ENCODE measurements around the gene SPA17. TPM values are rescaled to one million over a fixed set of nuclear protein-coding genes. Genes with fewer than 3 reads are reported as not detected.

Gene SPA17
- total RNA-seq, 1 experiment from 2014 or later, result 3.8 TPM

- Mint-ChIP-seq H3K9me3 (peaks cover 42% of the 10 kb centered on the region), H3K27ac (no peak overlapping the region), H3K4me1 (no peaks in the 10 kb centered on the region), H3K4me3 (no peak overlapping the region), H3K27me3 (ENCODE audit: low read depth) (peaks cover 13% of the 10 kb centered on the region), H3K36me3 (peaks cover 16% of the 10 kb centered on the region)
- ChIA-PET CTCF (no interaction called here), POLR2A (no interaction called here)
- ATAC-seq, result no peak
- TF ChIP-seq ATF1 (CRISPR knock-in tag; IDR thresholded peaks at IDR 0.05) (no peak), ESRRA (CRISPR knock-in tag; IDR thresholded peaks at IDR 0.05; ENCODE audit: borderline replicate concordance) (no peak), ZNF317 (CRISPR knock-in tag; IDR thresholded peaks at IDR 0.05; ENCODE audit: borderline replicate concordance, low read depth) (no peak), NR1H2 (CRISPR knock-in tag; IDR thresholded peaks at IDR 0.05) (no peak), EMX1 (CRISPR knock-in tag; IDR thresholded peaks at IDR 0.05) (no peak), HMGA2 (CRISPR knock-in tag; IDR thresholded peaks at IDR 0.05) (peak; percentile 98)
- no peak for DNase-seq (ENCODE audit: low spot score)
These were observed 7.7 kb downstream of the SPA17 start for GRCh38 chr11:124681421-124681820.

GRCh38 chr11:124682443-124682842 is 8.7 kb downstream of the SPA17 start:
- POLR2A ChIA-PET, result no interaction called here
- CTCF ChIA-PET, result no interaction called here

GRCh38 chr11:124693142-124693541 is 19.4 kb downstream of the SPA17 start:
- H3K27me3 Mint-ChIP-seq (ENCODE audit: low read depth), result peaks cover 19% of the 10 kb centered on the region
- no peaks in the 10 kb centered on the region for H3K36me3 Mint-ChIP-seq
- ChIA-PET POLR2A (no interaction called here), CTCF (no interaction called here)
- H3K27ac Mint-ChIP-seq, result no peak overlapping the region
- TF ChIP-seq ZNF281 (CRISPR knock-in tag; IDR thresholded peaks at IDR 0.05) (no peak), PRRX2 (CRISPR knock-in tag; IDR thresholded peaks at IDR 0.05) (no peak), MYBL2 (CRISPR knock-in tag; IDR thresholded peaks at IDR 0.05) (no peak), CBFB (CRISPR knock-in tag; IDR thresholded peaks at IDR 0.05; ENCODE audit: low read depth) (no peak)
- TF ChIP-seq, protein P1, sequence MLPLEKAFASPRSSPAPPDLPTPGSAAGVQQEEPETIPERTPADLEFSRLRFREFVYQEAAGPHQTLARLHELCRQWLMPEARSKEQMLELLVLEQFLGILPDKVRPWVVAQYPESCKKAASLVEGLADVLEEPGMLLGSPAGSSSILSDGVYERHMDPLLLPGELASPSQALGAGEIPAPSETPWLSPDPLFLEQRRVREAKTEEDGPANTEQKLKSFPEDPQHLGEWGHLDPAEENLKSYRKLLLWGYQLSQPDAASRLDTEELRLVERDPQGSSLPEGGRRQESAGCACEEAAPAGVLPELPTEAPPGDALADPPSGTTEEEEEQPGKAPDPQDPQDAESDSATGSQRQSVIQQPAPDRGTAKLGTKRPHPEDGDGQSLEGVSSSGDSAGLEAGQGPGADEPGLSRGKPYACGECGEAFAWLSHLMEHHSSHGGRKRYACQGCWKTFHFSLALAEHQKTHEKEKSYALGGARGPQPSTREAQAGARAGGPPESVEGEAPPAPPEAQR (CRISPR knock-in tag; IDR thresholded peaks at IDR 0.05), result no peak
- no peak overlapping the region for H3K4me3 Mint-ChIP-seq
- no peak for DNase-seq (ENCODE audit: low spot score)
- H3K9me3 Mint-ChIP-seq, result no peaks in the 10 kb centered on the region
- H3K4me1 Mint-ChIP-seq, result no peaks in the 10 kb centered on the region
- ATAC-seq, result no peak

More at GRCh38 chr11:124682443-124682842, 8.7 kb downstream of the SPA17 start:
- DNase-seq (ENCODE audit: low spot score), result no peak
- H3K4me1 Mint-ChIP-seq, result no peaks in the 10 kb centered on the region
- H3K27ac Mint-ChIP-seq, result no peak overlapping the region
- no peak for TF ChIP-seq ZNF512 (CRISPR knock-in tag; IDR thresholded peaks at IDR 0.05; ENCODE audit: borderline replicate concordance)
- no peak for TF ChIP-seq NR1H2 (CRISPR knock-in tag; IDR thresholded peaks at IDR 0.05)
- TF ChIP-seq, protein P2, sequence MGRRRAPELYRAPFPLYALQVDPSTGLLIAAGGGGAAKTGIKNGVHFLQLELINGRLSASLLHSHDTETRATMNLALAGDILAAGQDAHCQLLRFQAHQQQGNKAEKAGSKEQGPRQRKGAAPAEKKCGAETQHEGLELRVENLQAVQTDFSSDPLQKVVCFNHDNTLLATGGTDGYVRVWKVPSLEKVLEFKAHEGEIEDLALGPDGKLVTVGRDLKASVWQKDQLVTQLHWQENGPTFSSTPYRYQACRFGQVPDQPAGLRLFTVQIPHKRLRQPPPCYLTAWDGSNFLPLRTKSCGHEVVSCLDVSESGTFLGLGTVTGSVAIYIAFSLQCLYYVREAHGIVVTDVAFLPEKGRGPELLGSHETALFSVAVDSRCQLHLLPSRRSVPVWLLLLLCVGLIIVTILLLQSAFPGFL (CRISPR knock-in tag; IDR thresholded peaks at IDR 0.05; ENCODE audit: borderline replicate concordance), result no peak
- TF ChIP-seq FOXJ3 (CRISPR knock-in tag; IDR thresholded peaks at IDR 0.05; ENCODE audit: borderline replicate concordance), result no peak
- no peak for TF ChIP-seq FOXP1 (CRISPR knock-in tag; IDR thresholded peaks at IDR 0.05; ENCODE audit: borderline replicate concordance)
- TF ChIP-seq ESRRA (CRISPR knock-in tag; IDR thresholded peaks at IDR 0.05; ENCODE audit: borderline replicate concordance), result no peak
- no peak for TF ChIP-seq SMAD4 (CRISPR knock-in tag; IDR thresholded peaks at IDR 0.05)
- no peak for TF ChIP-seq CTCF (IDR thresholded peaks at IDR 0.05)
- TF ChIP-seq CREB1 (CRISPR knock-in tag; IDR thresholded peaks at IDR 0.05), result no peak
- TF ChIP-seq, protein P3, sequence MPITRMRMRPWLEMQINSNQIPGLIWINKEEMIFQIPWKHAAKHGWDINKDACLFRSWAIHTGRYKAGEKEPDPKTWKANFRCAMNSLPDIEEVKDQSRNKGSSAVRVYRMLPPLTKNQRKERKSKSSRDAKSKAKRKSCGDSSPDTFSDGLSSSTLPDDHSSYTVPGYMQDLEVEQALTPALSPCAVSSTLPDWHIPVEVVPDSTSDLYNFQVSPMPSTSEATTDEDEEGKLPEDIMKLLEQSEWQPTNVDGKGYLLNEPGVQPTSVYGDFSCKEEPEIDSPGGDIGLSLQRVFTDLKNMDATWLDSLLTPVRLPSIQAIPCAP (CRISPR knock-in tag; IDR thresholded peaks at IDR 0.05), result no peak
- no peak for TF ChIP-seq CREM (CRISPR knock-in tag; IDR thresholded peaks at IDR 0.05)
- no peak for TF ChIP-seq TEAD4 (CRISPR knock-in tag; IDR thresholded peaks at IDR 0.05)
- peaks cover 13% of the 10 kb centered on the region for H3K27me3 Mint-ChIP-seq (ENCODE audit: low read depth)
- H3K4me3 Mint-ChIP-seq, result no peak overlapping the region
- peaks cover 52% of the 10 kb centered on the region for H3K9me3 Mint-ChIP-seq
- H3K36me3 Mint-ChIP-seq, result peaks cover 16% of the 10 kb centered on the region
- ATAC-seq, result no peak

Measured in WTC11 (cell line).